Measurements from ENCODE around the gene PRSS56. TPM values are rescaled to one million over a fixed set of nuclear protein-coding genes. Genes with fewer than 3 reads are reported as not detected.
A peak's percentile ranks its signal among the peaks of the same experiment; 100 is the strongest.

PRSS56 gene
- total RNA-seq, 1 donor from 2014 or later, result 2.5 TPM

DNA sequence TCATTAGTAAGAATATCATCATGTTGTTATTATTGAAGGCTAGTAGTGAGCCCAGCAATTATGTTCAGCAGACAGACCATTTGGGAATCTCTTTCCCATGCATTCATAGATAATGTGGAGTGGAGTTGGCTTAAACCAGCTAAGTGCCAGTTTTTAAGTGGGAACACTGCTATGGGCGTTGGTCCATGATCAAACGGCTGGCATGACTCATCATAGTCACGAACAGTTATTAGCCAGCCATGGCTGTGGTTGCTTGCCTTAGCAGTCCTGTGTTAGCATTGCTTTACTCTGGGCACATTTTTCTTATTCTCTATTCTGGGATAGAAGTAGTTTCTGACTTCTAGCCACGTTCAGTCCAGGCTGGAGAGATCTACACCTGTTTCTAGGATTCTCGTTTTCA lies 48.0 kb downstream of the PRSS56 start:
- peak; percentile 94 for DNase-seq (ENCODE audit: low read depth)

DNA sequence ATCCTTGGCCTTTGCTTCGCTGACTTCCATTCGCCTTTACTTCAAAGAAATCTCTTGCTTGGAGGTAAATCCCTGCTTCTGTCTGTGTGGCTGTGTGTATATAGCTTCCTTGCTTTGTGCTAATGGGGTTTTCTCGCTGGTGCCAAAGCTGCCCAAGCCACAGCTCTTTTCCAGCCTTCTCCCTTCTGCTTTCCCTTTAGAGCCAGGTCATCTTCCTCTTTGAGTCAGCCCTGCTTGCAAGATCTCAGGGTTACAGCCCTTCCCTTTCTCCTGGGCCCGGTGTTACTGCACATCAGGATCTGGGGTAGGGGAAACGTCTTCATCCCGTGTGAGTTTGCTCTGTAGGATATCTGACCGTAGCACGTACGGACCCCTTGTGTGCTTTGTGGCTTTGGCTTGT lies 49.4 kb downstream of the PRSS56 start:
- no peak for DNase-seq (ENCODE audit: low read depth)

DNA sequence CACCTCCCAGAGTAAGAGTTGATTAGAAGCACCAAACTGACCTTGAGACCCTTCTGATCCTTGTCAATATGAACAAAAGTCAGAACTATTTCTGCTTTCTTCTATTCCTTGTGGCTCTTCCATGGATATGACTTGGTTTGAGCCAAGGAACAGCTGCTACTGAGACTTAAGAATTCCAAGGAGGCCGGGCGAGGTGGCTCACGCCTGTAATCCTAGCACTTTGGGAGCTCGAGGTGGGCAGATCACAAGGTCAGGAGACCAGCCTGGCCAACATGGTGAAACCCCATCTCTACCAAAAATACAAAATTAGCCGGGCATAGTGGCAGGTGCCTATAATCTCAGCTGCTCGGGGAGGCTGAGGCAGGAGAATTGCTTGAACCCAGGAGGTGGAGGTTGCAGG lies 50.3 kb downstream of the PRSS56 start:
- peak; percentile 73 for DNase-seq (ENCODE audit: low read depth)

GRCh38 chr2:232571026-232571474 lies 50.9 kb downstream of the PRSS56 start:
- DNase-seq (ENCODE audit: low read depth), result no peak

- no peak for DNase-seq (ENCODE audit: low read depth)
These were observed 52.9 kb downstream of the PRSS56 start for GRCh38 chr2:232573042-232573441.

DNA sequence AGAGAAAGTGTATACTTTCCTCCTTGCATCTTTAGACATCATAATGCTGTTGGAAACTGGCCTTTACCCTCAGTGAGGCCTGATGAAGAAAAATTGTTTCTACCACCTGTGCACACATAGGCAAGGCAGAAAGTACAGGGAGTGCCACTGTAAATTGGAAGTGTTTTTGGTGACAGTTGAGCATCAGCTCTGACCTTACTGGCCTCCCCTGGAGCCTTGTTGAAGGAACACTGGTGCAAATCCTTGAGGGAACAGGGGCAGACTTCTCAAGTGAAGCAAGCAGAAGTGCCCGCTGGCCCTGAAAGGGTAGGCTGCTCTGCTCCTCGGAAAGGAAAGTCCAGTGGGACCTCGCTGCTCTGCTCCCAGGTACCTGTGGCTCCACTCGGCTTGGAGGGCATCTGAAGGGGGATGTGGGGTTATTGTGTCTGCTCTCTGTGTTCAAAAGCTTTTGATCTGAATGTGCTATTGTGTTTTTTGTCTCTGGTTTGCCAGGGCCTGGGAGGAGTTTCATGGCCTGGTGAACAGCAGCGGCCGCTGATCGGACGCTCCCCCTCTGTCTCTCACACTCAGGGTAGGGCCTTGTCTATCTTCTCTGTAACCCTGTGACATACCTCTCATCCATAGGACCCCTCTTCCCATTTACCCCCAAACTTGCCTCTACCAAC lies 53.7 kb downstream of the PRSS56 start:
- no peak for DNase-seq (ENCODE audit: low read depth)

- DNase-seq (ENCODE audit: low read depth), result peak; percentile 81
These were observed 54.7 kb downstream of the PRSS56 start for GRCh38 chr2:232574674-232575403.

Other genes with a start within 250 kb of the PRSS56 start
- not detected in 2 replicates for gene ALPP, start 141.6 kb upstream of the PRSS56 start, total RNA-seq
- gene ALPG, start 113.5 kb upstream of the PRSS56 start, total RNA-seq, result not detected in 2 replicates
- gene ALPI, start 64.2 kb upstream of the PRSS56 start, total RNA-seq, result not detected in 2 replicates
- gene ECEL1, start 32.6 kb upstream of the PRSS56 start, total RNA-seq, result 0.10 TPM in 1 of 2 replicates, not detected in the other
- gene CHRND, start 5.8 kb downstream of the PRSS56 start, total RNA-seq, result 273 and 339 TPM in 2 replicates
- 697 and 1,132 TPM in 2 replicates for gene CHRNG, start 19.3 kb downstream of the PRSS56 start, total RNA-seq
- gene TIGD1, start 30.2 kb downstream of the PRSS56 start, total RNA-seq, result 2.1 and 3.0 TPM in 2 replicates
- 119 and 122 TPM in 2 replicates for gene EIF4E2, start 30.3 kb downstream of the PRSS56 start, total RNA-seq
- gene EFHD1, start 113.2 kb downstream of the PRSS56 start, total RNA-seq, result 0.29 TPM in 1 of 2 replicates, not detected in the other
- gene GIGYF2, start 176.9 kb downstream of the PRSS56 start, total RNA-seq, result 63.3 and 67.8 TPM in 2 replicates